PC-9 (cell line): ENCODE measurements around the gene MAS1. TPM values are rescaled to one million over a fixed set of nuclear protein-coding genes. Genes with fewer than 3 reads are reported as not detected.
A peak's percentile ranks its signal among the peaks of the same experiment; 100 is the strongest.
"Not testable (repeated sequence)": the region's sequence is repeated elsewhere in the genome, so short reads cannot be mapped to it uniquely, and the experiment has no call there.

Source experiments
- BruUV-seq: library from RNA; stranded (reverse); fragments of 400-500 nt; replicated peaks from 2 replicates; lab custom pipeline; 2021; lab: Mats Ljungman, UMichigan
- CTCF ChIA-PET: fragments of 300-600 bp; sonication (Branson Sonifier 250); formaldehyde crosslinking; loops from one replicate; lab custom pipeline; 2022; ENCODE audit warnings: antibody characterized with exemption; lab: Charles Lee
- POLR2A ChIA-PET: fragments of 300-600 bp; sonication (Branson Sonifier 250); formaldehyde crosslinking; loops from one replicate; lab custom pipeline; 2022; ENCODE audit warnings: antibody characterized with exemption; ENCODE audit not compliant: unreplicated experiment; lab: Charles Lee
- DNase-seq, 2 experiments: peaks; one replicate each; pipeline versions ENCODE4 v3.0.0 to v3.0.0-alpha.2; 2015 to 2022; ENCODE audit warnings: mixed read lengths in 1 of 2
- H2AFZ ChIP-seq: fragments of 200-600 bp; sonication (generic); 2 replicates; pipeline ENCODE4 v1.8.1; 2017; ENCODE audit warnings: antibody characterized with exemption
- H3F3A ChIP-seq: fragments of 200-600 bp; sonication (generic); 2 replicates; pipeline ENCODE4 v1.8.1; 2017; ENCODE audit warnings: antibody characterized with exemption, mild to moderate bottlenecking, low read depth; ENCODE audit not compliant: insufficient read depth
- H3K27ac ChIP-seq: fragments of 200-600 bp; sonication (generic); 2 replicates; pipeline ENCODE4 v1.6.1; 2016; ENCODE audit warnings: mixed run types
- H3K27me3 ChIP-seq: fragments of 200-600 bp; sonication (generic); 2 replicates; pipeline ENCODE4 v1.6.1; 2016; ENCODE audit warnings: low read depth, mixed run types; ENCODE audit not compliant: insufficient read depth
- H3K36me3 ChIP-seq: fragments of 200-600 bp; sonication (generic); 2 replicates; pipeline ENCODE4 v1.6.1; 2016; ENCODE audit warnings: low read depth, mixed run types
- H3K4me1 ChIP-seq: fragments of 200-600 bp; sonication (generic); replicated peaks from 2 replicates; pipeline ENCODE4 v1.6.1; 2016; ENCODE audit warnings: mixed run types; ENCODE audit not compliant: insufficient read depth
- H3K4me2 ChIP-seq: fragments of 200-600 bp; sonication (generic); 2 replicates; pipeline ENCODE4 v1.6.1; 2017; ENCODE audit warnings: mixed run types
- H3K4me3 ChIP-seq: fragments of 200-600 bp; sonication (generic); 2 replicates; pipeline ENCODE4 v1.6.1; 2016; ENCODE audit warnings: mixed run types
- H3K79me2 ChIP-seq: fragments of 200-600 bp; sonication (generic); 2 replicates; pipeline ENCODE4 v1.6.1; 2017; ENCODE audit warnings: low read depth, mixed run types
- H3K9me2 ChIP-seq: fragments of 200-600 bp; sonication (generic); 2 replicates; pipeline ENCODE4 v1.8.1; 2017; ENCODE audit warnings: mild to moderate bottlenecking; ENCODE audit not compliant: insufficient read depth
- H3K9me3 ChIP-seq: fragments of 200-600 bp; sonication (generic); 2 replicates; pipeline ENCODE4 v1.8.1; 2016; ENCODE audit warnings: low read depth; ENCODE audit not compliant: insufficient read depth
- H4K20me1 ChIP-seq: fragments of 200-600 bp; sonication (generic); 2 replicates; pipeline ENCODE4 v1.8.1; 2017; ENCODE audit not compliant: insufficient read depth
- EZH2 ChIP-seq: fragments of 200-600 bp; sonication (generic); IDR thresholded peaks from 2 replicates; pipeline ENCODE4 v1.8.0; 2017; ENCODE audit warnings: antibody characterized with exemption, low read depth
- intact Hi-C: fragments of 100-400 bp; cut with micrococcal nuclease; formaldehyde crosslinking; loops from one replicate; pipeline ENCODE4 v1.10.0; 2022; ENCODE audit not compliant: unreplicated experiment
- total RNA-seq: library from RNA; stranded (reverse); gene quantifications from 2 replicates; pipeline ENCODE4 v1.2.3, GENCODE V29; 2021
- TF ChIP-seq, protein P1 (sequence below): fragments of 200-600 bp; sonication (generic); conservative IDR thresholded peaks from 2 replicates; pipeline ENCODE4 v1.6.1; 2017; ENCODE audit warnings: mixed run types, antibody characterized with exemption, mild to moderate bottlenecking, moderate library complexity

MAS1 gene
- total RNA-seq, 1 experiment from 2014 or later, result not detected

GRCh38 chr6:159863341-159863740 is 27.4 kb upstream of the MAS1 start:
- POLR2A ChIA-PET, result not testable (repeated sequence)

DNA sequence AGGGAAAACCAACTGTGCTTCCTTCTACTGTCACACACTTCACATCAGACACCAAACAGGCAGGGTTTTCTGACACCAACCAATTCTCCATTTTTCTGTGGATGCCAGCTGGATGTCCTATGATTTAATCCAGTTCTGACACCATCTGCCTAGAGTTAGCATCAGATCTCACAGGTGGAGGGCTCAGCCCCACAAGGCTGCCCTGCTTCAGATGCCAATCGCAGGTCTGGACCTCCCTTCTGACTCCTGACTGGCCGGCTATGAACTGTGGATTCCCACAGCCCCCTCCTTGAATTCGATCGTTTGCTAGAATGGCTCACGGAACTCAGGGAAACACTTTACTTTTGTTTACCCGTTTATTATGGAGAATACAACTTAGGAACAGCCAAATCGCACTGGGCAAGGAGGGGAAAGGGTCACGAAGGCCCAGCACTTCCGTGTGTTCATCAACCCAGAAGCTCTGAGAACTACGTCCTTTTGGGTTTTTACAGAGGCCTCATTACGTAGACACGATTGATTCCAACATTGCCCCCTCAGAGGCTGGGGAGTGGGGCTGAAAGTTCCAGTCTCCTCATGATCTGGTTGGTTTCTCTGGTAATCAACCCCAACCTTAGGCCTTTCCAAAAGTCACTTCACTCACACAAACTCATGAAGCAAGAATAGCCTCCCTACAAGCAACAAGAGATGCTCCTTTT is 25.4 kb upstream of the MAS1 start:
- Histone ChIP-seq H4K20me1 (no peaks in the 10 kb centered on the region), H3K4me1 (no peaks in the 10 kb centered on the region), H3K4me2 (no peak overlapping the region), H3K4me3 (no peak overlapping the region), H3F3A (no peaks in the 10 kb centered on the region), H3K27me3 (peaks cover 12% of the 10 kb centered on the region; the same call in 1 of the 2 replicates), H2AFZ (no peak overlapping the region), H3K79me2 (no peaks in the 10 kb centered on the region), H3K27ac (no peak overlapping the region), H3K9me3 (no peaks in the 10 kb centered on the region), H3K9me2 (no peaks in the 10 kb centered on the region), H3K36me3 (no peaks in the 10 kb centered on the region)
- intact Hi-C loops, result loop anchor here (10.0 kb wide), 1 partner anchor 1509 kb away; no protein-coding TSS in a partner anchor
- ChIA-PET CTCF (no interaction called here), POLR2A (no interaction called here)
- BruUV-seq, result no TSS peak
- DNase-seq, result no peak
- TF ChIP-seq, protein P1, sequence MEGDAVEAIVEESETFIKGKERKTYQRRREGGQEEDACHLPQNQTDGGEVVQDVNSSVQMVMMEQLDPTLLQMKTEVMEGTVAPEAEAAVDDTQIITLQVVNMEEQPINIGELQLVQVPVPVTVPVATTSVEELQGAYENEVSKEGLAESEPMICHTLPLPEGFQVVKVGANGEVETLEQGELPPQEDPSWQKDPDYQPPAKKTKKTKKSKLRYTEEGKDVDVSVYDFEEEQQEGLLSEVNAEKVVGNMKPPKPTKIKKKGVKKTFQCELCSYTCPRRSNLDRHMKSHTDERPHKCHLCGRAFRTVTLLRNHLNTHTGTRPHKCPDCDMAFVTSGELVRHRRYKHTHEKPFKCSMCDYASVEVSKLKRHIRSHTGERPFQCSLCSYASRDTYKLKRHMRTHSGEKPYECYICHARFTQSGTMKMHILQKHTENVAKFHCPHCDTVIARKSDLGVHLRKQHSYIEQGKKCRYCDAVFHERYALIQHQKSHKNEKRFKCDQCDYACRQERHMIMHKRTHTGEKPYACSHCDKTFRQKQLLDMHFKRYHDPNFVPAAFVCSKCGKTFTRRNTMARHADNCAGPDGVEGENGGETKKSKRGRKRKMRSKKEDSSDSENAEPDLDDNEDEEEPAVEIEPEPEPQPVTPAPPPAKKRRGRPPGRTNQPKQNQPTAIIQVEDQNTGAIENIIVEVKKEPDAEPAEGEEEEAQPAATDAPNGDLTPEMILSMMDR, result no peak
- TF ChIP-seq EZH2, result no peak

More at GRCh38 chr6:159863341-159863740, 27.4 kb upstream of the MAS1 start:
- H3K9me3 ChIP-seq, H3K4me3 ChIP-seq, H3K4me1 ChIP-seq, H3K79me2 ChIP-seq, H3K9me2 ChIP-seq, H3K36me3 ChIP-seq, H2AFZ ChIP-seq, H3F3A ChIP-seq, H3K4me2 ChIP-seq, BruUV-seq, H3K27ac ChIP-seq, H4K20me1 ChIP-seq: not testable (repeated sequence)
- intact Hi-C loops, result loop anchor here (1.0 to 10.0 kb wide), 3 partner anchors 275 to 1511 kb away; no protein-coding TSS in a partner anchor
- peak; percentile 19 to 43 for DNase-seq
- H3K27me3 ChIP-seq, result peaks cover 14% of the 10 kb centered on the region; the same call in 1 of the 2 replicates
- TF ChIP-seq, protein P1, result peak; percentile 63
- CTCF ChIA-PET, result interaction anchor here (0.6 to 0.7 kb wide), 5 partner anchors 34 to 871 kb away, joined by 3 to 6 read pairs (median 3); no protein-coding TSS in a partner anchor

DNA sequence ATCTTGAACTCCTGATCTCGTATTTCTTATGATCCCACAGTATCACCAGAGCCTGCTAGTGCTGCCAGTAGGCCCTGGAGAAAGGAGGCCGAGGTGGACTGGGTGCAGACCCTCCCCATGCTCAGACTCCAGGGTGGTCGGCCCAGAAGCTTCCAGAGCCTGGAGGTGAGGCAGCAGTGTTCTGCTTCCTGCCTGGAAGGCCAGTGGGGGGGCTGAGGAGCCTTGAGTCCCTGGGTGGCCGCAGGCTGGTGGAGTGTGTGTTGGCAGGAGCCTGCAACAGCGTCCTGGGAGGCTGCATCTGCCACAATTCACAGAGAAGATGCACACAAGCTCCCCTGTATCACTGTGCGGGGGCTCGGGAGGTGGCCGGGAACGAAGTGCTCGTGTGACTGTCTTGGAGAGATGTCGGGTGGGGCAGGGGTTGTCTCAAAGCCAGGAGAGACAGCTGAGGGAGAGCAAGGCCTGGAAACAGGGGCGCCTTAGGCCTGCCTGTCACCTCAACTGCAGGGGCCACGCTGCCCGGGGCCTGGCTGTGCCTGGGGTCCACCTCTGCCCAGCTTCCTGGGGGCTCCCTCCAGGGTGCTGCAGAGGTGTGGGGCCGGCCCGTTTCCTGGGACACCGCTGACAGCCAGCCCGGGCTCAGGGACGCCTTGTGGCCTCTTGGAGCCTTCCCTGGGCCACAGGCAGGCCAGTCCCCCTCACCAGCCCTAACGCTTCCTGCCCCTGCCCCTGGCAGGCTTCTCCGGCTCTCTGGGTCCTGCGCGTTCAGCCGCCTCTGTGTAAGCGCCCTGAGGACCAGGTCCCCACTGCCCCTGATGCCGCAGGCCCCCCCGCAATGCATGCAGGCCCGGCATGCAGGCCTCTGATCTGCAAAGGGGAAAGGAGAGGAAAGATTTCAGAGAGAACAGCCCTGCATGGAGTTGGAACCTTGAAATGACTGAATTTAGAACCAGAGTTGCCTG is 24.2 kb upstream of the MAS1 start:
- no peaks in the 10 kb centered on the region for H3F3A ChIP-seq
- H3K4me2 ChIP-seq, result no peak overlapping the region
- H3K36me3 ChIP-seq, result no peaks in the 10 kb centered on the region
- no peak for DNase-seq
- ChIA-PET CTCF (no interaction called here), POLR2A (no interaction called here)
- no peak overlapping the region for H3K27ac ChIP-seq
- intact Hi-C loops, result loop anchor here (10.0 kb wide), 1 partner anchor 1508 kb away; no protein-coding TSS in a partner anchor
- H3K4me1 ChIP-seq, result no peaks in the 10 kb centered on the region
- H3K4me3 ChIP-seq, result no peak overlapping the region
- TF ChIP-seq EZH2, result no peak
- TF ChIP-seq, protein P1, result no peak
- H3K79me2 ChIP-seq, result no peaks in the 10 kb centered on the region
- no peak overlapping the region for H2AFZ ChIP-seq
- no peaks in the 10 kb centered on the region for H3K9me3 ChIP-seq
- no peaks in the 10 kb centered on the region for H3K9me2 ChIP-seq
- H3K27me3 ChIP-seq, result peaks cover 15% of the 10 kb centered on the region; the same call in 1 of the 2 replicates
- no peaks in the 10 kb centered on the region for H4K20me1 ChIP-seq
- BruUV-seq, result no TSS peak
